ENCODE results near the gene KDM7A. TPM values are rescaled to one million over a fixed set of nuclear protein-coding genes. Genes with fewer than 3 reads are reported as not detected.

KDM7A gene
- total RNA-seq, 1 donor from 2014 or later: 8.4 TPM

- H3K27me3 ChIP-seq (ENCODE audit: control insufficient read depth in 3 of 3, insufficient read depth in 3 of 3, low read length in 3 of 3): no peaks in the 10 kb centered on the region
- H3K4me1 ChIP-seq (ENCODE audit: control insufficient read depth in 3 of 3, insufficient read depth in 3 of 3, low read length in 3 of 3): peaks cover 0 to 4% (median 0%) of the 10 kb centered on the region in 3 donors
- no peaks in the 10 kb centered on the region for H3K9me3 ChIP-seq (ENCODE audit: control insufficient read depth in 3 of 3, low read length in 3 of 3)
- H3K27ac ChIP-seq (ENCODE audit: low read depth, low read length): no peak overlapping the region
- peaks cover 15 to 35% (median 21%) of the 10 kb centered on the region in 3 donors for H3K36me3 ChIP-seq (ENCODE audit: control insufficient read depth in 3 of 3, insufficient read depth in 3 of 3, low read length in 3 of 3)
- no peak overlapping the region for H3K9ac ChIP-seq (ENCODE audit: low read depth in 1 of 3, low read length in 3 of 3)
- no peak overlapping the region for H3K4me3 ChIP-seq (ENCODE audit: low read length in 3 of 3)
These were observed 136.9 kb downstream of the KDM7A start for GRCh38 chr7:140039896-140040295.

GRCh38 chr7:140039066-140039465 is 137.7 kb downstream of the KDM7A start:
- H3K9ac ChIP-seq (ENCODE audit: low read depth in 1 of 3, low read length in 3 of 3): no peak overlapping the region
- H3K27ac ChIP-seq (ENCODE audit: low read depth, low read length): no peak overlapping the region
- H3K4me1 ChIP-seq (ENCODE audit: control insufficient read depth in 3 of 3, insufficient read depth in 3 of 3, low read length in 3 of 3): peaks cover 0 to 4% (median 0%) of the 10 kb centered on the region in 3 donors
- H3K9me3 ChIP-seq (ENCODE audit: control insufficient read depth in 3 of 3, low read length in 3 of 3): no peaks in the 10 kb centered on the region
- peaks cover 15 to 29% (median 23%) of the 10 kb centered on the region in 3 donors for H3K36me3 ChIP-seq (ENCODE audit: control insufficient read depth in 3 of 3, insufficient read depth in 3 of 3, low read length in 3 of 3)
- H3K4me3 ChIP-seq (ENCODE audit: low read length in 3 of 3): no peak overlapping the region
- no peaks in the 10 kb centered on the region for H3K27me3 ChIP-seq (ENCODE audit: control insufficient read depth in 3 of 3, insufficient read depth in 3 of 3, low read length in 3 of 3)

GRCh38 chr7:140036224-140036962 is 140.4 kb downstream of the KDM7A start:
- peaks cover 18 to 31% (median 27%) of the 10 kb centered on the region in 3 donors for H3K36me3 ChIP-seq (ENCODE audit: control insufficient read depth in 3 of 3, insufficient read depth in 3 of 3, low read length in 3 of 3)
- peaks cover 0 to 4% (median 0%) of the 10 kb centered on the region in 3 donors for H3K4me1 ChIP-seq (ENCODE audit: control insufficient read depth in 3 of 3, insufficient read depth in 3 of 3, low read length in 3 of 3)
- no peak overlapping the region for H3K4me3 ChIP-seq (ENCODE audit: low read length in 3 of 3)
- no peak overlapping the region for H3K9ac ChIP-seq (ENCODE audit: low read depth in 1 of 3, low read length in 3 of 3)
- H3K27ac ChIP-seq (ENCODE audit: low read depth, low read length): no peak overlapping the region
- no peaks in the 10 kb centered on the region for H3K9me3 ChIP-seq (ENCODE audit: control insufficient read depth in 3 of 3, low read length in 3 of 3)
- H3K27me3 ChIP-seq (ENCODE audit: control insufficient read depth in 3 of 3, insufficient read depth in 3 of 3, low read length in 3 of 3): no peaks in the 10 kb centered on the region

GRCh38 chr7:140035400-140036223 is 141.2 kb downstream of the KDM7A start:
- peaks cover 0 to 4% (median 0%) of the 10 kb centered on the region in 3 donors for H3K4me1 ChIP-seq (ENCODE audit: control insufficient read depth in 3 of 3, insufficient read depth in 3 of 3, low read length in 3 of 3)
- no peak overlapping the region for H3K27ac ChIP-seq (ENCODE audit: low read depth, low read length)
- no peak overlapping the region for H3K4me3 ChIP-seq (ENCODE audit: low read length in 3 of 3)
- H3K9ac ChIP-seq (ENCODE audit: low read depth in 1 of 3, low read length in 3 of 3): no peak overlapping the region
- H3K27me3 ChIP-seq (ENCODE audit: control insufficient read depth in 3 of 3, insufficient read depth in 3 of 3, low read length in 3 of 3): no peaks in the 10 kb centered on the region
- H3K36me3 ChIP-seq (ENCODE audit: control insufficient read depth in 3 of 3, insufficient read depth in 3 of 3, low read length in 3 of 3): peaks cover 18 to 26% (median 25%) of the 10 kb centered on the region in 3 donors
- no peaks in the 10 kb centered on the region for H3K9me3 ChIP-seq (ENCODE audit: control insufficient read depth in 3 of 3, low read length in 3 of 3)

Small RNA genes lying within 50 kb of the gene (small RNA-seq; reads per million reads assigned to genes)
- not detected for gene RF00019
- not detected for gene RNU6-797P

Other genes with a start within 250 kb of the KDM7A start
- gene PARP12, start 114.0 kb downstream of the KDM7A start, total RNA-seq: 14.1 TPM
- gene SLC37A3, start 221.5 kb upstream of the KDM7A start, total RNA-seq: 73.6 TPM
- 0.52 TPM for gene RAB19, start 227.1 kb upstream of the KDM7A start, total RNA-seq